ENCODE data around the gene SLAMF1. TPM values are rescaled to one million over a fixed set of nuclear protein-coding genes. Genes with fewer than 3 reads are reported as not detected.
A peak's percentile ranks its signal among the peaks of the same experiment; 100 is the strongest.

Gene SLAMF1
- total RNA-seq, 2 donors from 2014 or later, result 84.3 to 96.3 TPM

DNA sequence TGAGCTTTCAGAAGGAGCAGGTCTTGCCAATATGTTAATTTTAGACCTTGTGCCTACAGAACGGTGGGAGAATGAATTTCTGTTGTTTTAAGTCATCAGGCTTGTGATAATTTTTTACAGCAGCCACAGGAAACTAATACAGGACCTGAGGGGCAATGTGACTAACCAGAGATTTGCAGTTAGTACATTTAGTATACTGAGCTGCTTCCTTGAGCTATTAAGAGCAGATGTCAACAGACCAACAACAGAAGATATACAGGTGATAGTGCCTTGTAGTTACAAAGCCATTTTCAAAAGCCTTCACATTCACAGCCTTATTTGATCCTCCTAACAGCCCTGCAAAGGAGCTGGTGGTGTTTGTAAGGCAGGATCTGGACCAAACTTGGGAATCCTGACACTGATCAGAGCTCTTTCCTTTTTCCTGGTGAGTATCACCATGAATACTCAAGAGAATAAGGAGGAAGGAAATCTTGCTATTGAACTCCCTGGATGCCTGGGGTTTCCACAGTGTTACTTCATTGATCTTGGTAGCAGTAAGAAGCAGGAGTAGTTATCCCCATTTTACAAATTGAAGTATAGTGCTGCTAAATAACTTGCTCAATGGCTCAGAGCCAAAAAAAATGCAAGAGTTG lies 4.7 kb upstream of the SLAMF1 start:
- DNase-seq (ENCODE audit: low spot score in 2 of 2) (no peak), ATAC-seq (no peak)
- H3K9me3 Mint-ChIP-seq, result no peaks in the 10 kb centered on the region
- peaks cover 24 to 43% of the 10 kb centered on the region in 2 donors for H3K36me3 Mint-ChIP-seq
- H3K27ac Mint-ChIP-seq, result peak overlapping the region in 1 of 2 donors; percentile 52

GRCh38 chr1:160647329-160647720 lies 481 bp upstream of the SLAMF1 start:
- ATAC-seq (peak; percentile 33 to 46), DNase-seq (ENCODE audit: low spot score in 2 of 2) (no peak)
- Mint-ChIP-seq H3K9me3 (no peaks in the 10 kb centered on the region), H3K27ac (peak overlapping the region; percentile 95 to 97), H3K36me3 (peaks cover 62 to 72% of the 10 kb centered on the region in 2 donors)

DNA sequence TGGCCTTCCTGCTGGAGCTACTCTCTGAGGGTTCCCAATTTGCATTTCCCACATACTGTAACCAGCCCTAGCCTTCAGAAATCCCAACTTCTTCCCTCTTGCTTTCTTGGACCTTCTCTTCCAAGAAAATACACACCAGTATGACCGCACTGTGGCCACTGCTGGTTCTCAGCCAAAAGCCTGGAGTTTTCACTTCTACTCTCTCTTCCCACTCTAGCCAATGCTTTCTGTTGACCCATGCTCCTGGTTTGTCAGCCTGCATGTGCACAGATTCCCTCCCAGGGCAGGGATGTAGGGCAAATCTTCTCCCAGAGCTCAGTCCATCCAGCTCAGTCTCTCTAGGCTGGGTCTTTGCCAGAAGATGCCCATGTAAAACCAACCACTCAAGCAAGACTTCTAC lies 664 bp downstream of the SLAMF1 start:
- DNase-seq (ENCODE audit: low spot score in 2 of 2) (no peak), ATAC-seq (peak in 1 of 2 donors; percentile 0)
- Mint-ChIP-seq H3K36me3 (peaks cover 64 to 77% of the 10 kb centered on the region in 2 donors), H3K27ac (peak overlapping the region; percentile 95 to 97), H3K9me3 (no peaks in the 10 kb centered on the region)

- ATAC-seq, result peak in 1 of 2 donors; percentile 6
- Mint-ChIP-seq H3K27ac (peak overlapping the region; percentile 95 to 97), H3K9me3 (no peaks in the 10 kb centered on the region), H3K36me3 (peaks cover 62 to 77% of the 10 kb centered on the region in 2 donors)
- DNase-seq (ENCODE audit: low spot score in 2 of 2), result no peak
Measured at GRCh38 chr1:160645386-160646130, 1.3 kb downstream of the SLAMF1 start.

DNA sequence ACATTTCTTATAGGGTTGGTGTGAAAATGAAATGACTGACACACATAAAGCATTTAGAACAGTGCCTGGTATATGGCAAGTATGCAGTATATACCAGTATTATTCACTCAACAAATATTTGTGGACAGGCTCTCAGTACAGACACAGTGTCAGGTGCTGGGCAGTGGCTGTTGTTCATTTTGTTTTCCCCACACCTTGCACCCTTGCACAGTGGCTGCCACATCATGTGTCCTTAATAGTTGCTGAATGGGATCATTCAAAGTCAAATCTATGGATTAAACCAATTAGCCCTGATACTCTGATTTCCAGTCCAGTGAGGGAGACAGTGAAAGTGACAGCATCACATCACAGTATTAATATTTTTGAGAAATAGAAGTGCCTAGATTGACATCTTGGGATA lies 2.4 kb downstream of the SLAMF1 start:
- H3K36me3 Mint-ChIP-seq, result peaks cover 70 to 77% of the 10 kb centered on the region in 2 donors
- no peaks in the 10 kb centered on the region for H3K9me3 Mint-ChIP-seq
- H3K27ac Mint-ChIP-seq, result peak overlapping the region; percentile 66 to 95
- DNase-seq (ENCODE audit: low spot score in 2 of 2) (no peak), ATAC-seq (no peak)

DNA sequence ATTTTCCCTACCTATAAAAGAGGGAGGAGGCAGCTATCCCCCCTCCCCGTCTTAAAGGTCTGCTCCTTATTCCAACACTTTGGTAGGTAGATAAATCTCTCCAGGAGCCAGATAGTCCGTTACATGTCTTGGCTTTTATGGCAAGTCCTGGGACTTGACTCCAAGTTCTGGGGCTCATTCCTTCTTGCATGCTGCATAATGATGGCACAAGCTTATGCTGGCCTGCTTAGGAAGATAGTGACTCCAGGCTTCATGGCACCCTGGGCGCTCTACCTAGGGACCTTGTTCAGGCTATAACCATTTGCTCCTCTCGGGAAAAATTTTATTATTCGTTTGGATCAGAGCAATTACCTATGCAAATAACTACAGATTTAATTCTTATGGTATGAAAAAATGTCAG lies 3.7 kb downstream of the SLAMF1 start:
- ATAC-seq (no peak), DNase-seq (ENCODE audit: low spot score in 2 of 2) (no peak)
- H3K9me3 Mint-ChIP-seq, result no peaks in the 10 kb centered on the region
- peaks cover 78 to 80% of the 10 kb centered on the region in 2 donors for H3K36me3 Mint-ChIP-seq
- H3K27ac Mint-ChIP-seq, result peak overlapping the region; percentile 51 to 95

DNA sequence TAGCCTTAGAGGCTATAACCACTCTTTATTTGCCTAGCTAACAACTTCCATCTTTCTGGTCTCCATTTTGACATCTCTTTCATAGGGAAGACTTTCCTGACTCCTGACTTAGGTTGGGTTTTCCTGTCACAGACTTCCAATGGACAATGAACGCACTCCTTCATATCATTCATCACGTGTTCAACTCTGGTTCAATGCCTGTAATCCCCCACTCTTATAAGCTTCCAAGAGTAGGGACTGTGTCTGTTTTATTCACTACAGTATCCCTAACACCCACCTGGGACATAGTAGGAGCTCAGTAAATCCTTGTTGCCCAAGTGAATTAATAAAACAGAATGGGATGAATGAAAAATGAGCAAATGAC lies 4.6 kb downstream of the SLAMF1 start:
- Mint-ChIP-seq H3K36me3 (peaks cover 80 to 86% of the 10 kb centered on the region in 2 donors), H3K27ac (peak overlapping the region; percentile 24 to 95), H3K9me3 (no peaks in the 10 kb centered on the region)
- no peak for DNase-seq (ENCODE audit: low spot score in 2 of 2)
- no peak for ATAC-seq

GRCh38 chr1:160641323-160642280 lies 5.2 kb downstream of the SLAMF1 start:
- peak; percentile 30 to 54 for ATAC-seq
- Mint-ChIP-seq H3K9me3 (no peaks in the 10 kb centered on the region), H3K36me3 (peaks cover 80 to 91% of the 10 kb centered on the region in 2 donors), H3K27ac (peak overlapping the region; percentile 83 to 95)
- no peak for DNase-seq (ENCODE audit: low spot score in 2 of 2)

GRCh38 chr1:160640359-160641123 lies 6.3 kb downstream of the SLAMF1 start:
- H3K36me3 Mint-ChIP-seq, result peaks cover 74 to 90% of the 10 kb centered on the region in 2 donors
- H3K9me3 Mint-ChIP-seq, result no peaks in the 10 kb centered on the region
- ATAC-seq, result peak; percentile 74 to 80
- H3K27ac Mint-ChIP-seq, result peak overlapping the region; percentile 95 to 97
- DNase-seq (ENCODE audit: low spot score in 2 of 2), result no peak

GRCh38 chr1:160639652-160640051 lies 7.2 kb downstream of the SLAMF1 start:
- DNase-seq (ENCODE audit: low spot score in 2 of 2) (no peak), ATAC-seq (no peak)
- Mint-ChIP-seq H3K9me3 (no peaks in the 10 kb centered on the region), H3K27ac (peak overlapping the region; percentile 80 to 95), H3K36me3 (peaks cover 66 to 88% of the 10 kb centered on the region in 2 donors)

- Mint-ChIP-seq H3K27ac (peak overlapping the region; percentile 90 to 95), H3K36me3 (peaks cover 66 to 87% of the 10 kb centered on the region in 2 donors), H3K9me3 (no peaks in the 10 kb centered on the region)
- DNase-seq (ENCODE audit: low spot score in 2 of 2) (no peak), ATAC-seq (no peak)
Measured at GRCh38 chr1:160638926-160639325, 7.9 kb downstream of the SLAMF1 start.

DNA sequence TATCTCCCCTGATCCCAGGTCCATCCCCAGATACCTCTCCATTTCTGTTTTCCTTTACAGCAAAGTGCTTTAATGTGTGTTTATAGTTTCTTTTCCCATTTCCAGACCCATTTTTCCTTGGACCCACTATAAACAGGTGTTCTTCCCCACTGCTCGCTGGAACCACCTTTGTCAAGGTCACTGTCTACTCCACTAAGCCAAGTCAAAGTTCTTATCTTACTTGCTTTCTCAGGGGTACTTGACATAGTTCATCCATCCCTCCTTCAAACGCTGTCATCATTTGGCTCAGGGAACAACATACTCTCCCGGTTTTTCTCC lies 8.3 kb downstream of the SLAMF1 start:
- DNase-seq (ENCODE audit: low spot score in 2 of 2) (no peak), ATAC-seq (no peak)
- peaks cover 66 to 87% of the 10 kb centered on the region in 2 donors for H3K36me3 Mint-ChIP-seq
- peak overlapping the region; percentile 90 to 95 for H3K27ac Mint-ChIP-seq
- no peaks in the 10 kb centered on the region for H3K9me3 Mint-ChIP-seq

DNA sequence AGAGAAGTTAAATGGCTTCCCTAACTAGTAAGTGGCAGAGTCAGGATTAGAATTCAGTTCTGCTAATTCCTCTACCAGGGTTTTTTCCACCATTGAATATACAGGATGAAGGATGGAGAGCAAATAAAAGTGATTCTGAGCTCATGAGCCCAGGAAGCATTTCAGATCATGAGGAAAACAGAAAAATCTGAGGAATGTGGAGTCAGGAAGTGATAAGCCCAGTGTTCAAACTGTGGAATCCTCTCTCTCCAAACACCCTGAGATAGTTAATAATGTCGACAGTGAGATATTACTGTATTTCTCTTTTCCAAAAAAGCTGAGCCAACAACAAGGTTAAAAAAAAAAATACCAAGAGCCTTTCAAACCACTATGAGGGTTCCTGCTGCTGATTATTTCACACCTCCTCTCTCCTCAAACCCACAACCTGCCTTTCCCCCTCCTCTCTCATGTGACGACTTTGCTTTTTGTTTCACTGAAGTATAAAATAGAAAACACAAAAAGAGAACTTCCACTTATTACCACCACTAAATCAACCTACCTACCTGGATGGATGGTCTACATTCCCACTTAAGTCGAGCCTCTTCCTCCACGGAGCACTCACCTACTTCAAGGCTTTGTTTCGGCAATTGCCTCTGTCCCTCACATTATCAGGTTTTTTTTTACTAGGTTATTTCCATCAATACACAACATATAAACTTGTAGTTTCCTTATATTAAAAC lies 8.9 kb downstream of the SLAMF1 start:
- peaks cover 66 to 87% of the 10 kb centered on the region in 2 donors for H3K36me3 Mint-ChIP-seq
- peak overlapping the region; percentile 90 to 95 for H3K27ac Mint-ChIP-seq
- ATAC-seq (peak; percentile 57 to 69), DNase-seq (ENCODE audit: low spot score in 2 of 2) (no peak)
- H3K9me3 Mint-ChIP-seq, result no peaks in the 10 kb centered on the region

- ATAC-seq (no peak), DNase-seq (ENCODE audit: low spot score in 2 of 2) (no peak)
- H3K36me3 Mint-ChIP-seq, result peaks cover 63 to 85% of the 10 kb centered on the region in 2 donors
- no peaks in the 10 kb centered on the region for H3K9me3 Mint-ChIP-seq
- H3K27ac Mint-ChIP-seq, result peak overlapping the region; percentile 53 to 95
Measured at GRCh38 chr1:160637065-160637464, 9.8 kb downstream of the SLAMF1 start.

DNA sequence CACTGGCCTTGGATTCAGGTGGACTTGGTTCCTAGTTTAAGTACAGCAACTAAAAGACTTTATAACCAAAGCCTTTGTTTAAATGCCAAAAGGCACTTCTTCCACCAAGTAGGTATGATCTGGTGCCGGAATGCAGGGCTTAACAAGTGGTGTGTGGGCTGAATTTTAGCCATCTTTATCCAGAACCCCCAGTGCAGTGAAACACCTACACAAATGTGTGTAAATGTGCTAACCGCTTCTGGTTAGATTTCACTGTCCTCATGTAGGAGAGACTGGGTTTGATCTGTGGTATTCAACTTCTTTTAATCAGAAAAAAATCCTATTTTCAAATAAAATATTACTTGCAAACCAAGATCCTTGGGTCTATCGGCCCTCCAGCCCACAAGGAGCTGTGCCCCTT lies 10.3 kb downstream of the SLAMF1 start:
- ATAC-seq, result no peak
- H3K9me3 Mint-ChIP-seq, result no peaks in the 10 kb centered on the region
- H3K27ac Mint-ChIP-seq, result peak overlapping the region in 1 of 2 donors; percentile 53
- peaks cover 66 to 88% of the 10 kb centered on the region in 2 donors for H3K36me3 Mint-ChIP-seq
- DNase-seq (ENCODE audit: low spot score in 2 of 2), result no peak

- Mint-ChIP-seq H3K27ac (peak overlapping the region in 1 of 2 donors; percentile 91), H3K36me3 (peaks cover 71 to 93% of the 10 kb centered on the region in 2 donors), H3K9me3 (no peaks in the 10 kb centered on the region)
- ATAC-seq (no peak), DNase-seq (ENCODE audit: low spot score in 2 of 2) (no peak)
Measured at GRCh38 chr1:160636076-160636475, 10.8 kb downstream of the SLAMF1 start.
